Ascending aorta (tissue), 2 donors: ENCODE results near the gene AQR. TPM values are rescaled to one million over a fixed set of nuclear protein-coding genes. Genes with fewer than 3 reads are reported as not detected.

Experiments
- DNase-seq, 2 donors: peaks; one replicate each; pipeline ENCODE4 v3.0.0-alpha.2; 2019; ENCODE audit warnings: low spot score in 2 of 2
- H3K27ac ChIP-seq, 2 donors: fragments of 200-600 bp; sonication (generic); one replicate each; pipeline ENCODE4 v1.5.1; 2016 to 2017; ENCODE audit warnings: mild to moderate bottlenecking in 1 of 2
- H3K27me3 ChIP-seq: fragments of 200-600 bp; sonication (generic); one replicate; pipeline ENCODE4 v1.5.1; 2017
- H3K36me3 ChIP-seq, 2 donors: fragments of 200-600 bp; sonication (generic); one replicate each; pipeline ENCODE4 v1.5.1; 2016
- H3K4me1 ChIP-seq, 2 donors: fragments of 200-600 bp; sonication (generic); one replicate each; pipeline ENCODE4 v1.5.1; 2016 to 2017; ENCODE audit warnings: mild to moderate bottlenecking in 1 of 2
- H3K4me3 ChIP-seq, 2 donors: fragments of 200-600 bp; sonication (generic); one replicate each; pipeline ENCODE4 v1.5.1; 2016 to 2017; ENCODE audit warnings: mild to moderate bottlenecking in 1 of 2
- H3K9me3 ChIP-seq, 2 donors: fragments of 200-600 bp; sonication (generic); one replicate each; pipeline ENCODE4 v1.5.1; 2016
- intact Hi-C: fragments of 100-400 bp; cut with DNase I; formaldehyde crosslinking; loops from one replicate; pipeline ENCODE4 v1.15.1; 2023
- total RNA-seq: library from RNA; depleted of rRNA; stranded (reverse); fragments of >200 nt; gene quantifications from one replicate; pipeline ENCODE4 v1.1.0, GENCODE V29; 2016
- TF ChIP-seq, protein P1 (sequence below), 3 experiments: fragments of 200-600 bp in 2 of 3; fragments of 450-650 bp in 1 of 3; sonication (generic) in 2 of 3; IDR thresholded peaks; one replicate each; pipeline ENCODE4 v1.5.1; 2016 to 2019; ENCODE audit warnings: antibody characterized with exemption in 3 of 3, mild to moderate bottlenecking in 1 of 3, moderate library complexity in 1 of 3

AQR gene
- total RNA-seq, 1 donor from 2014 or later: 17.5 TPM

GRCh38 chr15:34905047-34905446, 64.5 kb downstream of the AQR start:
- no peak for DNase-seq
- TF ChIP-seq, protein P1, sequence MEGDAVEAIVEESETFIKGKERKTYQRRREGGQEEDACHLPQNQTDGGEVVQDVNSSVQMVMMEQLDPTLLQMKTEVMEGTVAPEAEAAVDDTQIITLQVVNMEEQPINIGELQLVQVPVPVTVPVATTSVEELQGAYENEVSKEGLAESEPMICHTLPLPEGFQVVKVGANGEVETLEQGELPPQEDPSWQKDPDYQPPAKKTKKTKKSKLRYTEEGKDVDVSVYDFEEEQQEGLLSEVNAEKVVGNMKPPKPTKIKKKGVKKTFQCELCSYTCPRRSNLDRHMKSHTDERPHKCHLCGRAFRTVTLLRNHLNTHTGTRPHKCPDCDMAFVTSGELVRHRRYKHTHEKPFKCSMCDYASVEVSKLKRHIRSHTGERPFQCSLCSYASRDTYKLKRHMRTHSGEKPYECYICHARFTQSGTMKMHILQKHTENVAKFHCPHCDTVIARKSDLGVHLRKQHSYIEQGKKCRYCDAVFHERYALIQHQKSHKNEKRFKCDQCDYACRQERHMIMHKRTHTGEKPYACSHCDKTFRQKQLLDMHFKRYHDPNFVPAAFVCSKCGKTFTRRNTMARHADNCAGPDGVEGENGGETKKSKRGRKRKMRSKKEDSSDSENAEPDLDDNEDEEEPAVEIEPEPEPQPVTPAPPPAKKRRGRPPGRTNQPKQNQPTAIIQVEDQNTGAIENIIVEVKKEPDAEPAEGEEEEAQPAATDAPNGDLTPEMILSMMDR (IDR thresholded peaks at IDR 0.05): no peak
- intact Hi-C loops: no loop called here
- Histone ChIP-seq H3K9me3 (no peaks in the 10 kb centered on the region), H3K27me3 (no peaks in the 10 kb centered on the region), H3K36me3 (peaks cover 32 to 45% of the 10 kb centered on the region in 2 donors), H3K4me3 (no peak overlapping the region), H3K4me1 (no peaks in the 10 kb centered on the region), H3K27ac (no peak overlapping the region)

- Histone ChIP-seq H3K27ac (no peak overlapping the region), H3K36me3 (peaks cover 32 to 41% of the 10 kb centered on the region in 2 donors), H3K9me3 (no peaks in the 10 kb centered on the region), H3K27me3 (no peaks in the 10 kb centered on the region), H3K4me1 (no peaks in the 10 kb centered on the region), H3K4me3 (no peak overlapping the region)
- TF ChIP-seq, protein P1 (IDR thresholded peaks at IDR 0.05): no peak
- intact Hi-C loops: no loop called here
- no peak for DNase-seq
Measured at GRCh38 chr15:34904527-34904926, 65.0 kb downstream of the AQR start.

DNA sequence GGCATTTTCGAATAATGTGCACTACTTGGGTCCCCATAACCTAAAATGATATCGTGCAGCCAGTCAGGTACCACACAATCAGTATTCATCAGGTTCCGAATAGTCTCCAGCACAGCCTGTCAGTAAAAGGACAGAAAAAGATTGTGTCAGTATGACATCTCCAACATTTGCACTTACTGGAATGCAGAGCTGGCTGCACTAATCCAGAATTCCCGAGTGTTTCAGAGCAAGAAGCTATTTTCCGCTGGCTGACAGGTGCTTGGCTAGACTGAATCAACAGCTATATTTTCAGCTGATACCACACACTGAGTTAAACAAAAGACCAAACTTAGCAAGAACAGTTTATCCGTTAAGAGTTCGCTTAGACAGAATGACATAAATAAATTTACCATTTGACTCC, 68.8 kb downstream of the AQR start:
- Histone ChIP-seq H3K27me3 (no peaks in the 10 kb centered on the region), H3K36me3 (peaks cover 8 to 41% of the 10 kb centered on the region in 2 donors), H3K27ac (no peak overlapping the region), H3K4me3 (no peak overlapping the region), H3K4me1 (no peaks in the 10 kb centered on the region), H3K9me3 (no peaks in the 10 kb centered on the region)
- intact Hi-C loops: no loop called here
- TF ChIP-seq, protein P1 (IDR thresholded peaks at IDR 0.05): no peak
- DNase-seq: no peak

DNA sequence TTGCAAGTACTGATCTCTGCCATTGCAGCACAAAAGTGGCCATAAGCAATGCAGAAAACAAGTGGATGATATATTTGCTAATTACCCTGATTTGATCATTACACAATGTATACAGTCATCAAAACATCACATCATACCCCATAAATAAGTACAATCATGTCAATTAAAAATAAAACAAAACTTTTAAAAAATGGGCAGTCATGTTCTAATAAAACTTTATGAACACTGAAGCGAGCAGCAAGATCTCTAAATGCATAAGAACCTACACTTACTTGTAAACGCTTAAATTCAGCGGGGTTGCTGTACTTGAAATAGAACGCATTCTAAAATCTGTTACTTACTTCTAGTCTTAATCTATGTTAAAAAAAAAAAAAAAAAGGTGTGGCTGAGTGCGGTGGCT, 73.4 kb downstream of the AQR start:
- DNase-seq: no peak
- intact Hi-C loops: no loop called here

GRCh38 chr15:34893967-34894366, 75.6 kb downstream of the AQR start:
- H3K36me3 ChIP-seq: peaks cover 22 to 61% of the 10 kb centered on the region in 2 donors
- intact Hi-C loops: no loop called here
- TF ChIP-seq, protein P1 (IDR thresholded peaks at IDR 0.05): no peak

More for the DNA sequence above, 73.4 kb downstream of the AQR start:
- Histone ChIP-seq H3K4me3 (no peak overlapping the region), H3K9me3 (peaks cover 0 to 17% of the 10 kb centered on the region in 2 donors), H3K4me1 (no peaks in the 10 kb centered on the region), H3K27ac (no peak overlapping the region), H3K27me3 (no peaks in the 10 kb centered on the region), H3K36me3 (peaks cover 27 to 58% of the 10 kb centered on the region in 2 donors)
- TF ChIP-seq, protein P1 (IDR thresholded peaks at IDR 0.05): no peak

More at GRCh38 chr15:34893967-34894366, 75.6 kb downstream of the AQR start:
- Histone ChIP-seq H3K9me3 (peaks cover 0 to 17% of the 10 kb centered on the region in 2 donors), H3K27ac (no peak overlapping the region), H3K4me1 (no peaks in the 10 kb centered on the region), H3K27me3 (no peaks in the 10 kb centered on the region), H3K4me3 (no peak overlapping the region)
- DNase-seq: no peak
